GM04503 (cell line): ENCODE results near the gene DHRS7C.
"Not testable (repeated sequence)": the region's sequence is repeated elsewhere in the genome, so short reads cannot be mapped to it uniquely, and the experiment has no call there.

ENCODE experiments used
- DNase-seq: peaks from one replicate; pipeline ENCODE4 v3.0.0-alpha.2; 2012; ENCODE audit warnings: low read depth

DHRS7C gene

DNA sequence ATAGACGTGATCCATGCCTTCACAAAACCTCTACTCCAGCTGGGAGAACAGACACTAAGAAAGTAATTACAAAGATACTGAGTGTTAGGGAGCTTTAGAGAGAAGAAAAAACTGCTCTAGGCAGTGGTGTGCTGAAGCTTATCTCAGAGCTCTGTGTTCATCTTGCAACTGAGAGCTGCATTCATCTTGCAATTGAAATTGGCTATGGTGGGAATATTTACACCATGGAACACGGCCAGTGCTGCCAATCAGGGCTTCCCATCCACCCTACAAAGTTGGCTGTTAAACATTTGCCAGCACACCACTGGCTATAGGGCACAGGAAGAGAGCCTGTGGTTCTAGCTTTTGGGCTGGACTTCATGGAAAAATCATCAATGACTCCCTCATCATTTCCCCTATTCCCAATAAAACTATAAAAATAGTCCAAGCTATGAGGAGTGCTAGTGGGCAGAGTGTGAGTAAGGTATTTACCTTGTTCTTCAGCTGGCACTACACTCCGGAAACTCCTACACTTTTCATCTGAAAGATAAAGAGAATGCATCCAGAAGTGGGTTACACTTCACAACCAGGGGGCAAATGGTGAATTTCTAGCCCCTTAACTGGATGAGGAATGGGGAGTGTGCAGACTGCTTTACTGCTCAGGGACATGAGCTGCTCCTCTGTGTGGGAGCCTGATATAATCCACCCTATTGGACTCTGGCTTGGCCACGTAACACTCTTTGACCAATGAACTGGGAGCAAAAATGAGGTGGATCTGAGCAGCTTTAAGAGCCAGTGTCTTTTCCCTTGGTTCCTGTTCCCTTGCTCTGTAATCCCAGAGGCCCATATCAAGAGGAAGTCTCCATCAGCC is 18.9 kb upstream of the DHRS7C start:
- no peak for DNase-seq

DNA sequence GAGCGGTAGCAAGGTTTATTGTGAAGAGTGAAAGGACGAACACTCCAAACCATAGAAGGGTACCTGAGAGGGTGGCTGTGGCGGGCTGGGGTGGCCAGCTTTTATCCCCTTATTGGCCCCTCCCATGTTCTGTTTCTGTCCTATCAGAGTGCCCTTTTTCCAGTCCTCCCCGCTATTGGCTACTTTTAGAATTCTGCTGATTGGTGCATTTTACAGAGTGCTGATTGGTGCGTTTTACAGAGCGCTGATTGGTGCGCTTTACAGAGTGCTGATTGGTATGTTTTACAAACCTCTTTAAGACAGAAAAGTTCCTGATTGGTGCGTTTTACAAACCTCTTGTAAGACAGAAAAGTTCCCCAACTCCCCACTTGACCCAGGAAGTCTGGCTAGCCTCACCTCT is 18.0 kb upstream of the DHRS7C start:
- DNase-seq, result no peak

DNA sequence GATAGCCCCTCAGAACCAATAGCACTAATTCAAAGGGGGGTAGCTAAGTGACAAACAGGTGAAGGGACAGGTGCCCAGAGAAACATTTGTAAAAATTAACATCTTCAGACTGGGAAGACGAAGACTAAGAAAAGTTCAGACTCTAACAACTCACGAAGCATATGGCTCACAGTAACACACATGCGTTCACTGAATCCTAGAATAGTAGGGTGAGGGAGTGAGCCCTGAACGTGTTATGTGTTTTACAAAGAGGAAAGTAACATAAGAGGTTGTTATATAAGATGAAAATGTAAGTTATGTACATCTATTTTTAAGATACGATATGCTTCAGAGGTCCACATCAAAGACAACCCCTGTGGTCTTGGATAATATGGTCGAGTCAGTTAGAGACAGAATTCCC is 15.3 kb upstream of the DHRS7C start:
- no peak for DNase-seq

DNA sequence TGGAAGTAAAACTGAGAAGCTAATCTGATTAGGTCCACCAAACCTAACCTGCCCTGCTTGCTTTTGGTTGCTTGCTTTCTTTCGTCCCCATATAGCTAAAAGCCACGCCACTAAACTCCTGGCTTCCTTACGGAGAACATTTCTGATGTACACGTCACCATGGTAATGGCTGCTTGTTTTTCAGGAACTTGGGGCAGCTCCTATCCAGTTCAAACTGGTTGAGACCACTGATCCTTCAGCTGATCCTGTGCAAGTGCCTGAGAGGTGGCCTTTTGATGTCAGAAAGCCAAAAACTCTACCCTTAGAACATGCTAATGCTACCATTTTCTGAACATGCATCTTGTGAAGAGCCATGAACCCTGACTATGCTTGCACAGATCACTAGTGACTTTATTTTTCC is 14.4 kb upstream of the DHRS7C start:
- DNase-seq, result no peak

DNA sequence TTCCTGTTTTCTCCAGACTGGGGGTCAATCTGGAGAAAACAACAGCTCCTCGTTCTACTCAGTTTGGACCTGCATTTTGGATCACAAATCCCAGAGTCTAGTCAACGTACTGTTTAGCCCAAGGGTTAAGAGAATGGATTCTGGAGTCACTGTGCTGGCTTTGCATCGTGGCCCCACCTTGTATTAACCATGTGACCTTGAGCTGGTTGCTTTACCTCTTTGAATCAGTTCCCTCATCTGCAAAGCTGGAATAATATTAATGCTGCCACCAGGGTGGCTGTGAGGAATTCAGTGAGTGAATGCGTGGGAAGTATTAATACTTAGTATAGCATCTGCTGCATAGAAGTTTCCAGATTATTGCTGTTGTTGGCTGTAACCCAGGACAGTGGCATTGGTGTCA is 11.3 kb upstream of the DHRS7C start:
- DNase-seq, result no peak

DNA sequence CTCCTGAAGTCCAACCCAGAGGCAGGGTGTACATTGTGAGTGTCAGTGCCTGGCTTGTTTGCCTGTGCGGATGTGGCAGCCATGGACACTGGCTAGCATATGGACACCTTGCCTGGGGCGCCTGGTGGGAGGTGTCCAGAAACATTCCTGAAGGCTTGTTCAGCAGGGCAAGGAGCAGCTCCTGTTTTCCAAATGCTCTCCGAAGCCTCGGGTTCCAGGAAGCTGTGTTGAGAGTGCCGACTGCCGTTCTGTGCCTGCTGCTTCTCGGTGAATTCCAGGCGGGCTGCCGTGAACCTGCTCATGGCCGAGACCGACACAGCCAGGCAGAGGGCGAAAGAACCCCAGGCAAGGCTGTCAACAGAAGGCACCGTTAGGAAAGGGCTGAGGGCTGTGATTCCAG is 10.9 kb upstream of the DHRS7C start:
- no peak for DNase-seq

DNA sequence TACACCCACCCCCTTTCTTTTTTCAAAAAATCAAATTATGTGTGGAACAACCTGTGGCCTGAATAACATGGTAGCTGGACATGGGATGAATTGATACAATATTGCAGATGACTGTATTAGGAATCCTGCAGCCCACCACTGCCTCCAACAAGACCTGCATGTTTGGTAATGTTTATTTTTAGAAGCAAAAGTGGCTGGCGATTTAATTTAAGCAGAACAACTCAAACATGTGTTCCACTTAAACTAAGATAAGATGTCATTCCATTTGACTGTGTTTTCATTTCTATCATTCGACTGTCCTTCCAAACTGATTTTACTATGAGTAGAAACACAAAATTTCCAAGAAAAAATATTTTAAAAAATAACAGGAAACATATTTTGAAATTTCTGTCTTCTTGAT is 10.1 kb upstream of the DHRS7C start:
- no peak for DNase-seq

DNA sequence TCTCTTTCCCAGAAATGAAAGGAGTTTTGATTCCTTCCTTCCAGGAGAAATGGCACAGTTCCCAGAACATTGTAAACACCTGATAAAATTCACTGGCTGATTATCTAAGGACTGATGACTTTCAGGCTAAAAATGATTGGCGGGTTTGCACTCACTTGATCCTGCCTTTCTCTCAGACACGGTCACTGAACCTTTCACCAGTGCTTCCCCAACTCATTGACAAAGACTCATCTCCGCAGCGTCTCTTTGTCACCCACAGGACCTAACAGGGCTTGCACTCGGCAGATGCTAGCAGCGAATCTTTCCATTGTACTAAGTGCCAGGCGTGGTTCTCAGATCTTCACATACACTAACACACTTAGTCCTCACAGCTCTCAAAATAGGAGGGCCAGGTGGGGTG is 7.3 kb upstream of the DHRS7C start:
- no peak for DNase-seq

DNA sequence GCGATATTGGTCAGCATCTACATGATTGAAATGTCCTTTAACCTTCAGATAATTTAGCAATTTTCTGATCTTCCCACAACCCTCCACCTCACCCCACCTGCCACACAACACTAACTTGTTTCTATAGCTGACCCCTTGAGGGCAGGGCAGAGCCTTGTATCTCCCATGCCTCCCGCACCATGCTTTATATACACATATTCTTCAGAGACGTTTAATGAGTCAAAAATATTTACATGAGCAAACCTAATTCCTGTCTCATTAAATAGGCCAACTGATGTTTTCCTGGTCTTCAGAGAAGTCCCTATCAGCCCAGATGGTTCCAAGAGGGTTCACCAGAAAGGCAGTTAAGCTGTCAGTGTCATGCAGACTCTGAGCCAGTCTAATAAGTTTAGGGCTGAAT is 6.6 kb upstream of the DHRS7C start:
- no peak for DNase-seq

DNA sequence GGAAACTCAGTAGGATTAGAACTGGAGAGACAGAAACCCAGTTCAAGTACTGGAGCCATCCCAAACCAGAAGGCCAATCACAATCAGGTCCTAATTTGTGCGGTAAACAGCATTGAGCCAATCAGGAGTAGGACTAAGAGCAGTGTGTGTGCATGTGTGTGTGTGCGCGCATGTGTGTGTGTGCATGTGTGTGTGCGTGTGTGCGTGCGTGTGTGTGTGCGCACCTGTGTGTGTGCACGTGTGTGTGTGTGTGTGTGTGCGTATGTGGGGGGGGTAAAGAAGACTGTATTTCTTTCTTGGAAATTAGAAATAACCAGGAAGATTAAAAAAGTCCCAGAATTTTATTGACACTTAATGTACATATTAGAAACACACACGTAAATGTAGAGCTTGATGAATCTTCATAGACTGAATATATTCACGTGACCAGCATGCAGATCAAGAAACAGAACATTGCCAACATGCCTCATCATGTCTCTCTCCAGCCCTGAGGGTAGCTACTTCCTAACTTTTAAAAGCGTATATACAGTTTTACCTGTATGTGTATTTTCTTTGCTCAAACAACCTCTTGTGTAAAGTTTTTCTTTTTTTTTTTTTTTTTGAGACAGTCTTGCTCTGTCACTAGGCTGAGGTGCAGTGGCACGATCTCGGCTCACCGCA is 919 bp upstream of the DHRS7C start:
- no peak for DNase-seq

DNA sequence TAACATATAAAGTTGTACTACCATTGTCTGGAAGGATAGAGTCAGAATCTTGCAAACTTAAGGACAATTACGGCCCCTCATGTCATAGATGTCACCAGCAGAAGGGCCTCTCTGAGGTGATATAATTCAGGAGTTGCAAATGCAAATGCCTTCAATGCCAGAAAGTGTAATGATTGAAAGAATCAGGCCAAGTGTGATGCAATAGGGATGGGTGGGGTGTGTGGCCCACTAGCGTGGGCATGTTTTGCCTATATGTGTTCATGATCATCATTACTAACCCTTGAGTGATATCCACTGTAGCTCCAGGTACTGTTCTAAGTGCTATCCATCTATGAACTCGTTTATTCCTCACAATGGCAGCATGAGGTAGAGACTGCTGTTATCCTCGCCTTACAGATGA is 1.1 kb downstream of the DHRS7C start:
- DNase-seq, result no peak

DNA sequence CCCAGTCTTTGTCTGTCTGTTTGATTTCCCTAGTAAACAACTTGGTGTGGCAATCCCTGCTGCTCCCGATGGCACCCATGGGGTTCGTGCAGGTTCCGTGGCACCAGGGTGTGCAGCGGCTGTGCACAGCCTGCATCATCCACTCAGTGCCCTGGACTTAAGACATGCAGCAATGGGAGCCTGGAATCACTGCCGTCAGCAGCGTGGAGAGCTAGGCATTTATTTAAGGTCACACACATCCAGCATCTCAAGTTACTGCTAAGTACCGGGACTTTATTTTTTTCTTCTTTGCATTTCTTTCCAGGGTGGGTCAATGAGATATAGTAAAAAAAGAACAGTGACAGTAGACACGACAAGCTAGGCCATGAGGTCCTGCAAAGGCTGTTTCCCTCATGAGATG is 2.8 kb downstream of the DHRS7C start:
- no peak for DNase-seq

DNA sequence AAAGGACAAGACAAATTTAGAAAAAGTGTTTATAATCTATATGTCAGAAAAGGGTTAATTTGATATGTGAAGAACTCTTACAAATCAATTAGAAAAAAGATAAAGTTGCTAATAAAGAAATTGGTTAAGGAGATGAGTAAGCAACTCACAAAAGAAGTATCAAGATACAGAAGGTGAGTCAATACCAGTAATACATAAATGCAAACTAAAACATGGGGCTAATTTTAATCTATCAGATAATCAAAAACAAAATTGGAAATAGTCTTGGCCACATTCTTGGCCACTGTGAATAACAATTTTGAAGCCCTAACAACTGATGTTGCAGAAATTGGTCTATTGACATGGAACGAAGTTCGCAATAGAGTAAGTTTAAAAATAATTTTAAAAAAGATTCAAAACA is 6.8 kb downstream of the DHRS7C start:
- DNase-seq, result no peak

DNA sequence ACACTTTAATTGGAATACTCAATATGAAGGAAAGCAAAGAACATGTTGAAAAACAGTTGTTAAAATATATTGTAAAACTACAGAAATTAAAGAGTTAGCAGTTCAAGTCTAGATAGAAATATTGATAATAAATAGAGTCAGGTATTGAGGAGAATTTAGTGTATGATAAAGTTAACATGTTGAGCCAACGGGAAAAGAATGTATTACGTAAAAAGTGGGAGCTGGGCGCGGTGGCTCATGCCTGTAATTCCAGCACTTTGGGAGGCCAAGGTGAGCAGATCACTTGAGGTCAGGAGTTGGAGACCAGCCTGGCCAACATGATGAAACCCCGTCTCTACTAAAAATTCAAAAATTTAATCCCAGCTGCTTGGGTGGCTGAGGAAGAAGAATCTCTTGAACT is 7.9 kb downstream of the DHRS7C start:
- not testable (repeated sequence) for DNase-seq

DNA sequence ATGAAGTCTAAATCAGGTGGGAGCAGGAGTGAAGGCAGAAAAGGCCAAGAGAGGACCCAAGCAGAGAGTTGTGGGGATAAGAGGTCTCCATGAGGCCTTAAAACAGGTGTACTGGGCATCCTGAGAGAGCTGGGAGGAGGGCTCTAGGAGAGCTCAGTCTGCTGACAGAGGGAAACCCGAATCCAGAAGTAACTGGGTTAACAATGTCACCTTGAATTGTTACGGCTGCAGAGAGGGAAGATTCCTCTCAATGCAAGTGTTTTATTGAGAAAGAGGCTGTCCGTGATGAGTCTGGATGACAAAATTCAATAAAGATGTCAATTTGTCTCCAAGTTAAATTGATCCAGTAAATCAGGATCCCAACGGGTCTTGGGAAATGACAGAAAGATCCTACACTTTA is 8.3 kb downstream of the DHRS7C start:
- DNase-seq, result no peak

DNA sequence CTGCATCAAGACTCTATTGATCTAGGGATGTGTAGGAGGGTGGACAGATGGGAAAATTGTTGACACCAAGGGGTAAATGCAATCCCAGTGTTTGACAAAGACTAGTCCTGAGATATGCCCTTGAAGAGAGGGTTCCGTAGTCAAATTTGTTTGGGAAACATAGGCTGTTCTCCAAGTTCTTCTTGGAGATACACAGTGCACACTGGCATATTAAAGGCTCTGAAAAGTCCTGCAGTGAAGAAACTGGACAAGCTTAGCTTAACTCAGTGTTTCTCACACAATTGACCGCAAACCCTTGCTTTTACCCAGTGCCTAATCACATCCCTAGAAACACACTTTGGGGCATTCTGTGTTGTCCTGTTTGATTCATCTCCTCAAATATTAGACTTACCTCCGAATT is 10.8 kb downstream of the DHRS7C start:
- DNase-seq, result no peak

DNA sequence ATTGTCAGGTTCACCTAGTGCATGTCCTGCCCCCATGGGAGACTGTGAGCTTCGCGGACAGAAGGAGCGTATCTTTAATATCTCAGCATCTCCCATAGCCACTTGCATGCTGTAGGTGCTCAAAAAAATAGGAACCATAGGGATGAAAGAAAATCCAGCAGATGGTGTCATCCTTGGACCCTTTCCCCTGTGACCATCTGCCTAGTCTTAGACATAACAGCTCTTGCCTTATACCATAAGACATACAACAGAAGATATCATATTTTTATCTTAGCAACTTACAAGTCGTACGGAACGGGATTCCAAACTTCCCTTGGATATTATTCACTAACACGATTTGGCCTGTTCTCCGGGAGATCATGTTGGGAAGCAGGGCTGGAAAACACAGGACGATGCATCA is 14.5 kb downstream of the DHRS7C start:
- DNase-seq, result no peak

DNA sequence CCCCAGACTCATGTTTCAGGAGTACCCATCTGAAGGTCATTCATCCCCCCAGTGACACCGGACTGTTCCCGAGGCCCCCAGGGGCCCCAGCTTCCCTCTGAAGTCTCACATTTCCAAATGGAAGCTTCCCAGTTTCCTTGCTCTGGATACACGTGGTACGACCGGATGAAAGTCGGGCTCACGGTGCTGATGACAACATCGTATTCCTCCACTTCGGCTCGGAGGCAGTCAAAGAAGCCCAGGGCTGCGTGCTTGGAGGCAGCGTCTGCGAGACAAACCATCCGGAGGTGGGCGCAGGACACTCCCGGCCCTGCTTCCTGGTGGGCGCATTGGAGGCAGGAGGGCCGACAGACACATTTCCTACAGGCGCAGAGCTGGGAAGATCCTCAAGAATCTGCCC is 18.7 kb downstream of the DHRS7C start:
- no peak for DNase-seq

DNA sequence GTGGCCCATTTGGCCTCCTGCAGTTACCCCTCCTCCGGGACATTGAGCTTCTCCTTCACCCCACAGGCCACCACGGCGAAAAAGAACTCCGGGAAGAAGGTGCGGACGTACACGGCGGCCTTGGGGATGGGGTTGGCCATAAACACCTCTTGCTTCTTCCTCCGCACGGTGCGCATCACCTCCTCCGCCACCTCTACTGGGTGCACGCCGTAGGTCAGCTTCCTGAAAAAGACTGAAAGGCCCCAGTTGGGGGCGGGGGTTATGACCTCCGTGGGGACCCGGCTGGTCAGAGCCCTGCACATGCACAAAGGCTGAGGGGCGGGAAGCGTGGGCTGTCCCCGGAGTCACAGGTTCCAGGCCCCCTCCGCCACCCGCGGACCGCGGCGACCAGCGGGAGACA is 19.9 kb downstream of the DHRS7C start:
- no peak for DNase-seq

DNA sequence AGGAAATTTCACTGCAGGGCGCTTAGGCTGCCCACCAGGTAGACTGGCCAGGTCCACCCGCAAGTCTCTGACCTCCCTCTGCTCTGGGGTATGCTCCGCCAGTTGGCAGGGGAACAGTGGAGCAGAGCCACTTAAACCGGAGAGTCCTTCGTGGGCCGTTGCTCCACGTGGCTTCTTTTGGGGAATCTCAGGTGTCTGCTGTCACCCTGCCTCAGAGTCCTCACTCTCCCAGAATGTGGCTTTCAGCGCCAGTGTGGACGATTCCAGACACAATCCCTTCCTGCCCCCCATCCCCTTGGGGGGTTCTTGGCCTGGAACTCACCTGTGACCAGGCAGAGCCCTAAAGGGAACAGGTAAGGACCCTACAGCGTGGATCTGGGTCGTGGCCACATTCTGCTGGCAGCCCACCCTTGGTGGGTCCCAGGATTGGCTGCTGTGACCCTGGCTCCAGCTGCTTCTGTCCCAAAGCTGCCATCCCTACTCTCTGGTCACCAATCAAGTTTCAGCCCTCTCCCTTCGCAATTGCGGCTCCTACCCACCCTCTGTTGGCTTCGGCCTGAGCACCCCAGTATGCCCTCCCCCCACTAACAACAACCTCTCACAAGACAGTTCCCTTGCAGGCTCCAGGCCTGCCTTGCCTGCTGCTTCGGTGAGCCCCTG is 22.2 kb downstream of the DHRS7C start:
- no peak for DNase-seq

DNA sequence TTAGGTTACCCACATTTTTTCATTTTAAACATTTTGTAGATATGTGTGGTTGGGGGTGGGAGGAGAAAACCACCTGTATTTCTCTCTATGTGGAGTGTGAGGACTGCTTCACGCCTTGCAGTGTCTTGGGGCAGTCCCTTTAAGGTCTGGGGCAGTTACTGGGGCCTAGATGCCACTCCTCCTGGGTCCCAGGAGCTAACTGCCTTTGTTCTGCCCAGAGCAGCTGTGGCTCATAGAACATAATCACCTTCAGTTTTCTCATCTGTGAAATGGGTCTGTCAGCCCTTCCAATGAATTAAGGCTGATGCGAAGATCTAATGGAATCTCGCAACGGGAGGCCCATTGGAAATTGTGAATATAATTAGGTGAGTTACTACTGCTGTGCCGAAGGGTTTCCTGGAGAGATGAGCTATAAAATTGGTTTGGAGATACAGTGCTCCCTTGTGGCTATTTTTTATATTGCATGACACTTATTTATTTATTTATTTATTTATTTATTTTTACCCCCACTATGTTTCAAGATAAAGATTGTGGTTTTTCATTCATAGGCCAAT is 22.9 kb downstream of the DHRS7C start:
- no peak for DNase-seq

DNA sequence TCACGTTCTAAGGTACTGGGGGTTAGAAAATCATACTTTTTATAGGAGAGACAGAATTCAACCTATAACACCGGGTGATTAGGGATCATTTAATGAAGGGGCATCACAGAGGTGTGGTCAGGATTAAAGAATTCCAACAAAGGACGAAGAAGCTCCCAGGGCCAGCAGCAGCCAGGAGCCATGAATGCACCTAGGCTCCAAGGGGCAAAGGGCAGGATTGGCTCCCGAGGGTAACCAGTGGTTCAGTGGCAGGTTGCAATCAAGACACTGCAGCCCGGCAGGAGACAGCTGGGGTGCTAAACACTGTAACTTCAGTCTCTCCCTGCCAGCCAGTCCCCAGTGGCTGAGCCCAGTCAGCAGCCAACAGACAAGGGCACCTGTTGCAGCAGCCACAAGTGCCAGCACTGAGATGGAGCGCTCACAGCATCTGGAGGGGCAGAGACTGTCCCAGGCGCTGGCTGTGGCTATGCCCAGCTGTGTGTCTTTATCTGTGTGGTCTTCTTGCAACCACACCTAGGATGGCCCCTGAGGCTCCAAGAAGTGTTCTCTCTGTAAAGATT is 23.9 kb downstream of the DHRS7C start:
- DNase-seq, result no peak

DNA sequence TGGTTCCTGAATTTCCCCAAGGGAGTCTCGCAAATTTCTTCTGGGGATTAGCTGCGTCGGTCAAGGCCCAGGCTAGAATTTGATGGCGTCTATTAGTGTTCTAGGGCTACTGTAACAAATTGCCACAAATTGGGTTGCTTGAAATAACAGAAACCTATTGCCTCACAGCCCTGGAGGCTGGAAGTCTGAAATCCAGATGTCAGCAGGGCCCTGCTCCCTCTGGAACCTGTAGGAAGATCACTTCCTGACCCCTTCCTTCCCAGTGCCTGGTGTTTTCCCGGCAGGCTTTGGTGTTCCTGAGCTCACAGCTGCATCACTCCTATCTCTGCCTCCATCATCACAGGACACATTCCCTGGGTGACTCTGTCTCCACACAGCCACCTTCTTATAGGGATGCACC is 24.4 kb downstream of the DHRS7C start:
- DNase-seq, result no peak
